H1 (cell line): Measurements from ENCODE around the gene MANBA. TPM values are rescaled to one million over a fixed set of nuclear protein-coding genes. Genes with fewer than 3 reads are reported as not detected.

Experiments used
- CTCF ChIA-PET: fragments of 300-600 bp; sonication (Branson Sonifier 250); formaldehyde crosslinking; loops from one replicate; lab custom pipeline; 2021; ENCODE audit not compliant: partially characterized antibody; lab: Charles Lee
- POLR2A ChIA-PET: fragments of 300-600 bp; sonication (Branson Sonifier 250); formaldehyde crosslinking; loops from one replicate; lab custom pipeline; 2021; ENCODE audit warnings: inconsistent platforms; ENCODE audit not compliant: partially characterized antibody; lab: Charles Lee
- DNase-seq, 2 experiments: peaks; one replicate each; pipeline versions ENCODE4 v3.0.0 to v3.0.0-alpha.2; 2010 to 2022; ENCODE audit warnings: low spot score in 2 of 2, low read depth in 1 of 2, mixed read lengths in 1 of 2
- FAIRE-seq: peaks from 2 replicates; lab custom pipeline; 2011; peaks lifted over from hg19 to GRCh38; lab: Jason Lieb, UNC
- H2AFZ ChIP-seq: 2 replicates; pipeline ENCODE4 v1.8.1; 2012; ENCODE audit warnings: low read length, inconsistent platforms
- H2AK5ac ChIP-seq: 2 replicates; pipeline ENCODE4 v1.6.1; 2013; ENCODE audit warnings: low read depth, low read length
- H2BK120ac ChIP-seq: replicated peaks from 2 replicates; pipeline ENCODE3; 2013; ENCODE audit warnings: low read depth, low read length, inconsistent platforms
- H2BK12ac ChIP-seq: 2 replicates; pipeline ENCODE4 v1.6.1; 2013; ENCODE audit warnings: low read depth, low read length
- H2BK15ac ChIP-seq: 2 replicates; pipeline ENCODE4 v1.6.1; 2013; ENCODE audit warnings: low read length
- H2BK20ac ChIP-seq: 2 replicates; pipeline ENCODE4 v1.6.1; 2013; ENCODE audit warnings: low read length
- H2BK5ac ChIP-seq: 2 replicates; pipeline ENCODE4 v1.6.1; 2013; ENCODE audit warnings: low read depth, low read length
- H3K14ac ChIP-seq: 2 replicates; pipeline ENCODE4 v1.6.1; 2013; ENCODE audit warnings: inconsistent platforms; ENCODE audit not compliant: insufficient read length
- H3K18ac ChIP-seq: 2 replicates; pipeline ENCODE4 v1.6.1; 2013; ENCODE audit warnings: low read length; ENCODE audit errors: extremely low read depth
- H3K23ac ChIP-seq: 2 replicates; pipeline ENCODE4 v1.6.1; 2013; ENCODE audit warnings: inconsistent platforms; ENCODE audit not compliant: insufficient read length
- H3K23me2 ChIP-seq: 2 replicates; pipeline ENCODE4 v1.6.1; 2013; ENCODE audit warnings: low read depth, low read length
- H3K27ac ChIP-seq: 2 replicates; pipeline ENCODE4 v1.6.1; 2011; ENCODE audit warnings: low read depth, low read length, inconsistent platforms
- H3K27me3 ChIP-seq, 4 experiments: replicated peaks in 1 of 4; 1 replicate in 1 of 4; 2 replicates in 3 of 4; pipeline versions ENCODE4 v1.6.1 to v1.8.1; 2011 to 2013; ENCODE audit warnings: low read length in 3 of 4, mild to moderate bottlenecking in 3 of 4, inconsistent platforms in 2 of 4, mixed read lengths in 2 of 4, moderate library complexity in 1 of 4; ENCODE audit not compliant: control insufficient read depth in 3 of 4, insufficient read depth in 3 of 4; ENCODE audit errors: extremely low read depth in 1 of 4
- H3K36me3 ChIP-seq, 4 experiments: 2 replicates each; pipeline versions ENCODE4 v1.6.1 to v1.8.1; 2011 to 2013; ENCODE audit warnings: mild to moderate bottlenecking in 4 of 4, low read length in 3 of 4, moderate library complexity in 2 of 4, control low read depth in 1 of 4, inconsistent platforms in 1 of 4; ENCODE audit not compliant: insufficient read depth in 4 of 4, control insufficient read depth in 2 of 4
- H3K4ac ChIP-seq: replicated peaks from 2 replicates; pipeline ENCODE3; 2013; ENCODE audit warnings: low read length, low read depth, mixed read lengths, inconsistent platforms; ENCODE audit not compliant: insufficient read length
- H3K4me1 ChIP-seq, 4 experiments: replicated peaks in 1 of 4; 1 replicate in 1 of 4; 2 replicates in 3 of 4; pipeline versions ENCODE4 v1.6.1 to v1.8.1; 2011 to 2013; ENCODE audit warnings: low read length in 3 of 4, inconsistent platforms in 2 of 4, mixed read lengths in 1 of 4; ENCODE audit not compliant: insufficient read depth in 4 of 4, control insufficient read depth in 3 of 4
- H3K4me2 ChIP-seq, 2 experiments: 2 replicates each; pipeline versions ENCODE4 v1.6.1 to v1.8.1; 2011 to 2013; ENCODE audit warnings: low read depth in 2 of 2, low read length in 2 of 2, control low read depth in 1 of 2, inconsistent platforms in 1 of 2, mild to moderate bottlenecking in 1 of 2; ENCODE audit not compliant: insufficient read depth in 1 of 2
- H3K4me3 ChIP-seq, 4 experiments: fragments of 200-600, 300-600 bp in 1 of 4; sonication (generic), shearing (Covaris generic), sonication (Bioruptor Twin) in 1 of 4; 2 replicates each; pipeline versions ENCODE4 v1.5.1 to v1.8.1; 2011 to 2016; ENCODE audit warnings: low read length in 4 of 4, low read depth in 3 of 4, control low read depth in 2 of 4, inconsistent platforms in 2 of 4, mild to moderate bottlenecking in 2 of 4, mixed read lengths in 1 of 4, moderate library complexity in 1 of 4; ENCODE audit not compliant: insufficient read depth in 2 of 4; ENCODE audit errors: extremely low read depth in 1 of 4
- H3K56ac ChIP-seq: replicated peaks from 2 replicates; pipeline ENCODE3; 2013; ENCODE audit warnings: low read depth, mild to moderate bottlenecking, mixed read lengths, low read length, inconsistent platforms; ENCODE audit not compliant: insufficient read length
- H3K79me1 ChIP-seq: 2 replicates; pipeline ENCODE4 v1.6.1; 2013; ENCODE audit warnings: low read depth, low read length, control low read depth
- H3K79me2 ChIP-seq, 2 experiments: 2 replicates each; pipeline versions ENCODE4 v1.6.1 to v1.8.1; 2012 to 2013; ENCODE audit warnings: low read length in 2 of 2, mild to moderate bottlenecking in 2 of 2, inconsistent platforms in 1 of 2; ENCODE audit not compliant: insufficient read depth in 2 of 2, control insufficient read depth in 1 of 2
- H3K9ac ChIP-seq, 4 experiments: replicated peaks in 1 of 4; 1 replicate in 1 of 4; 2 replicates in 3 of 4; pipeline versions ENCODE4 v1.6.1 to v1.8.1; 2011 to 2013; ENCODE audit warnings: low read depth in 3 of 4, low read length in 3 of 4, control low read depth in 2 of 4, mild to moderate bottlenecking in 2 of 4, moderate library complexity in 2 of 4, inconsistent platforms in 1 of 4; ENCODE audit errors: extremely low read depth in 1 of 4
- H3K9me3 ChIP-seq, 2 experiments: 2 replicates each; pipeline versions ENCODE4 v1.6.1 to v1.8.1; 2012 to 2013; ENCODE audit warnings: mild to moderate bottlenecking in 2 of 2, moderate library complexity in 2 of 2, control low read depth in 1 of 2, inconsistent platforms in 1 of 2, low read depth in 1 of 2, low read length in 1 of 2, mixed read lengths in 1 of 2; ENCODE audit not compliant: insufficient read depth in 2 of 2
- H4K20me1 ChIP-seq, 2 experiments: replicated peaks in 1 of 2; 2 replicates each; pipeline versions ENCODE3 to v1.8.1; 2011 to 2013; ENCODE audit warnings: inconsistent platforms in 2 of 2, low read length in 2 of 2, mild to moderate bottlenecking in 1 of 2; ENCODE audit not compliant: insufficient read depth in 2 of 2, control insufficient read depth in 1 of 2
- H4K5ac ChIP-seq: 2 replicates; pipeline ENCODE4 v1.6.1; 2013; ENCODE audit warnings: low read length, low read depth, mixed read lengths, inconsistent platforms; ENCODE audit not compliant: insufficient read length
- H4K8ac ChIP-seq: 2 replicates; pipeline ENCODE4 v1.8.0; 2013; ENCODE audit warnings: mild to moderate bottlenecking, moderate library complexity, low read length, inconsistent platforms; ENCODE audit not compliant: insufficient read depth; ENCODE audit errors: extremely low read depth
- H4K91ac ChIP-seq: replicated peaks from 2 replicates; pipeline ENCODE3; 2013; ENCODE audit warnings: low read length, mixed read lengths, inconsistent platforms; ENCODE audit not compliant: insufficient read length
- ASH2L ChIP-seq: fragments of 200-600, 300-600 bp; sonication (generic); IDR thresholded peaks from one replicate; pipeline ENCODE4 v1.7.1; 2017; ENCODE audit warnings: low read length
- CBX5 ChIP-seq: fragments of 300-800, 300-1000 bp; sonication (generic); IDR thresholded peaks from 2 replicates; pipeline ENCODE4 v1.7.1; 2016; ENCODE audit warnings: antibody characterized with exemption, low read length, low read depth
- CREB1 ChIP-seq: IDR thresholded peaks from 2 replicates; pipeline ENCODE4 v1.6.1; 2012; ENCODE audit warnings: inconsistent platforms
- EP300 ChIP-seq, 2 experiments: IDR thresholded peaks; 1 replicate in 1 of 2; 2 replicates in 1 of 2; pipeline ENCODE4 v1.6.1; 2011 to 2012; ENCODE audit warnings: low read depth in 2 of 2, low read length in 2 of 2, mild to moderate bottlenecking in 2 of 2, borderline replicate concordance in 1 of 2, inconsistent platforms in 1 of 2, moderate library complexity in 1 of 2
- EZH2 ChIP-seq: fragments of 200-600 bp; sonication (generic); IDR thresholded peaks from 2 replicates; pipeline ENCODE4 v1.7.1; 2012; ENCODE audit warnings: low read depth, mild to moderate bottlenecking, moderate library complexity, low read length, inconsistent platforms; ENCODE audit not compliant: severe bottlenecking
- GABPA ChIP-seq: IDR thresholded peaks from 2 replicates; pipeline ENCODE4 v1.6.1; 2011; ENCODE audit warnings: mild to moderate bottlenecking, low read length, moderate library complexity, borderline replicate concordance; ENCODE audit not compliant: insufficient read depth
- KDM1A ChIP-seq: fragments of 200-600, 300-600 bp; sonication (generic); IDR thresholded peaks from 2 replicates; pipeline ENCODE4 v1.7.1; 2016; ENCODE audit warnings: mild to moderate bottlenecking, low read length, borderline replicate concordance
- MAFK ChIP-seq: IDR thresholded peaks from 2 replicates; pipeline ENCODE4 v1.6.1; 2012; ENCODE audit warnings: low read depth, mild to moderate bottlenecking, improper control_type of control experiment, low read length
- MAX ChIP-seq: IDR thresholded peaks from 2 replicates; pipeline ENCODE4 v1.6.1; 2012; ENCODE audit warnings: inconsistent platforms
- POLR2A ChIP-seq, 2 experiments: IDR thresholded peaks; 1 replicate in 1 of 2; 2 replicates in 1 of 2; pipeline ENCODE4 v1.6.1; 2011; ENCODE audit warnings: low read depth in 2 of 2, low read length in 2 of 2, mild to moderate bottlenecking in 2 of 2; ENCODE audit errors: control extremely low read depth in 1 of 2
- RXRA ChIP-seq: IDR thresholded peaks from 2 replicates; pipeline ENCODE4 v1.6.1; 2011; ENCODE audit warnings: low read depth, mild to moderate bottlenecking, low read length, moderate library complexity; ENCODE audit not compliant: insufficient read depth
- TAF7 ChIP-seq: optimal IDR thresholded peaks from 2 replicates; pipeline ENCODE3; 2011; ENCODE audit warnings: low read depth, mild to moderate bottlenecking, inconsistent platforms, low read length, moderate library complexity, borderline replicate concordance
- TBP ChIP-seq: IDR thresholded peaks from 2 replicates; pipeline ENCODE4 v1.6.1; 2011; ENCODE audit warnings: low read depth, low read length, improper control_type of control experiment
- USF2 ChIP-seq: IDR thresholded peaks from 2 replicates; pipeline ENCODE4 v1.6.1; 2011; ENCODE audit warnings: low read length, improper control_type of control experiment
- WGBS, 2 experiments: shearing (Covaris generic) in 1 of 2; methylation state at CpG; one replicate each; pipeline versions ENCODE4 v1.1.6 to v1.1.7; 2013 to 2015; ENCODE audit warnings: low lambda C conversion rate in 2 of 2, mixed read lengths in 2 of 2, inconsistent platforms in 1 of 2, low coverage in 1 of 2, missing lambda C conversion rate in 1 of 2; ENCODE audit not compliant: insufficient replicate concordance in 2 of 2, insufficient coverage in 1 of 2, insufficient read length in 1 of 2; ENCODE audit errors: extremely low coverage in 1 of 2, missing lambda C conversion rate in 1 of 2; 5-methylcytosine and 5-hydroxymethylcytosine counted together
- polyA plus RNA-seq, 7 experiments: library from polyadenylated mRNA; depleted of rRNA in 3 of 7; stranded (reverse) in 5 of 7; unstranded in 2 of 7; fragments of >200 nt in 5 of 7; fragments of 200-250 nt in 2 of 7; gene quantifications; 1 replicate in 5 of 7; 2 replicates in 1 of 7; 4 replicates in 1 of 7; pipeline versions ENCODE4 v1.2.1 to v1.2.3, GENCODE V29; 2011 to 2013; ENCODE audit warnings: missing spikeins in 2 of 7, mixed read lengths in 2 of 7
- total RNA-seq: library from RNA; stranded (reverse); fragmentation: NEBNext Ultra II Directional; extraction: Animal tissue kit (Norgen Biotek cat#: 25700); gene quantifications from 2 replicates; pipeline ENCODE4 v1.2.1, GENCODE V29; 2021

The MANBA gene
- total and polyA plus RNA-seq, 2 of the 8 experiments (the other 6 are each of a cell fraction or from before 2014, with no cell fraction given), result 22.9 to 27.8 TPM

DNA sequence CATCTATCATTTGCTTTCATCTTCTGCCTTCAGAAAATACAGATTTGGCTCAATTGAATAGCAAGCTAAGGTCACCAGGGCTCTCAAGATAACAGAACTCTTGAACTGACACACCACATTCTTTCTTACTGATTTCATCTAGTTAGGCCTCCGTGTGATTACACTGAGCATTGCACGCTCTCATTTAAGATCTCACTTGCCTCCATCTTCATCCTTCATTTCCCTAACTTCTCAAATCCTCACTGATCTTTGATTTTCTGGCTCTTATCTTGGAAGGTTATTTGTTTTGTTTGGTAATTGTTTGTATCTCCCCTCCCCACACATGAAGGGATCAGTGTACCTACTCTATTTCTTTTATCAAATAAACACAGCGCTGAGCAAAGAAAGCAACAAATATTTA is 47.7 kb downstream of the MANBA start:
- Histone ChIP-seq H3K4me3 (no peak overlapping the region), H3K23ac (no peak overlapping the region), H3K23me2 (no peaks in the 10 kb centered on the region), H2AFZ (no peak overlapping the region), H2BK15ac (no peak overlapping the region), H4K5ac (no peak overlapping the region), H4K8ac (no peak overlapping the region), H3K14ac (no peak overlapping the region), H3K36me3 (no peaks in the 10 kb centered on the region; a peak in 1 of 8 replicates), H3K4me1 (no peaks in the 10 kb centered on the region), H3K9ac (no peak overlapping the region), H3K79me1 (no peaks in the 10 kb centered on the region), H3K27me3 (no peaks in the 10 kb centered on the region), H3K56ac (no peak overlapping the region), H3K18ac (no peak overlapping the region), H3K4me2 (no peak overlapping the region), H4K91ac (no peak overlapping the region), H2AK5ac (no peak overlapping the region), H2BK120ac (no peak overlapping the region), H4K20me1 (peaks cover 0 to 1% of the 10 kb centered on the region in 2 experiments), H2BK5ac (no peak overlapping the region), H3K4ac (no peak overlapping the region), H3K79me2 (no peaks in the 10 kb centered on the region), H2BK20ac (no peak overlapping the region), H3K27ac (no peak overlapping the region), H3K9me3 (no peaks in the 10 kb centered on the region), H2BK12ac (no peak overlapping the region)
- DNase-seq (no peak), FAIRE-seq (no peak)
- CTCF ChIA-PET, result interaction anchor here (0.7 to 1.6 kb wide), 5 partner anchors 10 to 56 kb away, joined by 3 to 4 read pairs (median 3); no protein-coding TSS in a partner anchor
- POLR2A ChIA-PET, result no interaction called here
- 91% methylated on average over 3 of the region's 3 CpGs; no CpG with 5 or more reads in 1 of the 2 experiments for WGBS, 2 experiments
- TF ChIP-seq MAX, result no peak
- TF ChIP-seq TBP, result no peak
- TF ChIP-seq CBX5, result no peak
- no peak for TF ChIP-seq ASH2L
- no peak for TF ChIP-seq CREB1
- TF ChIP-seq POLR2A (IDR thresholded peaks at IDR 0.05; ENCODE audit: control extremely low read depth in 1 of 2, low read depth in 2 of 2, low read length in 2 of 2), result no peak
- TF ChIP-seq RXRA, result no peak
- TF ChIP-seq EZH2, result no peak
- TF ChIP-seq GABPA, result no peak
- TF ChIP-seq TAF7, result no peak
- TF ChIP-seq MAFK, result no peak
- TF ChIP-seq KDM1A, result no peak
- no peak for TF ChIP-seq EP300 (IDR thresholded peaks at IDR 0.05; ENCODE audit: borderline replicate concordance in 1 of 2, low read depth in 2 of 2, low read length in 2 of 2)
- TF ChIP-seq USF2, result no peak
